OCI-LY1 (cell line): ENCODE results near the gene STMN1.

Source experiments
- H2AFZ ChIP-seq: fragments of 200-600 bp; sonication (generic), shearing (Covaris generic); 2 replicates; pipeline ENCODE4 v1.6.0; 2014; ENCODE audit warnings: antibody characterized with exemption, mild to moderate bottlenecking, low read length
- H3F3A ChIP-seq: fragments of 200-600 bp; sonication (generic), shearing (Covaris generic); 2 replicates; pipeline ENCODE4 v1.6.0; 2014; ENCODE audit warnings: mild to moderate bottlenecking, antibody characterized with exemption, low read length, moderate library complexity; ENCODE audit not compliant: insufficient read depth
- H3K27ac ChIP-seq: fragments of 200-600 bp; sonication (generic); 2 replicates; pipeline ENCODE4 v1.5.1; 2014; ENCODE audit warnings: low read length, mixed run types, mild to moderate bottlenecking, low read depth; ENCODE audit not compliant: poor library complexity, severe bottlenecking
- H3K27me3 ChIP-seq: fragments of 200-600 bp; sonication (generic); 2 replicates; pipeline ENCODE4 v1.6.0; 2014; ENCODE audit warnings: antibody characterized with exemption, mild to moderate bottlenecking, low read length, moderate library complexity; ENCODE audit not compliant: insufficient read depth
- H3K36me3 ChIP-seq: fragments of 200-600 bp; sonication (generic); 2 replicates; pipeline ENCODE4 v1.6.1; 2014; ENCODE audit warnings: mild to moderate bottlenecking, antibody characterized with exemption, low read length, moderate library complexity, mixed read lengths; ENCODE audit not compliant: insufficient read depth
- H3K4me1 ChIP-seq: fragments of 200-600 bp; sonication (generic); 2 replicates; pipeline ENCODE4 v1.5.1; 2014; ENCODE audit warnings: mild to moderate bottlenecking, low read length, moderate library complexity; ENCODE audit not compliant: insufficient read depth, severe bottlenecking
- H3K4me2 ChIP-seq: fragments of 200-600 bp; sonication (generic), shearing (Covaris generic); 2 replicates; pipeline ENCODE4 v1.6.1; 2014; ENCODE audit warnings: low read length
- H3K4me3 ChIP-seq: fragments of 200-600 bp; sonication (generic); 2 replicates; pipeline ENCODE4 v1.5.1; 2014; ENCODE audit warnings: low read length, low read depth, mild to moderate bottlenecking, mixed read lengths; ENCODE audit not compliant: poor library complexity, severe bottlenecking
- H3K79me2 ChIP-seq: fragments of 200-600 bp; shearing (Covaris generic); 2 replicates; pipeline ENCODE4 v1.6.1; 2016; ENCODE audit warnings: mixed run types, low read length, mixed read lengths; ENCODE audit not compliant: insufficient read depth
- H3K9ac ChIP-seq: fragments of 200-600 bp; sonication (generic), shearing (Covaris generic); 2 replicates; pipeline ENCODE4 v1.6.1; 2014; ENCODE audit warnings: mild to moderate bottlenecking, low read length, mixed read lengths
- H3K9me2 ChIP-seq: fragments of 200-600 bp; sonication (generic), shearing (Covaris generic); 2 replicates; pipeline ENCODE4 v1.6.1; 2014; ENCODE audit warnings: low read depth, mild to moderate bottlenecking, low read length, mixed read lengths
- H3K9me3 ChIP-seq: fragments of 200-600 bp; shearing (Covaris generic); 2 replicates; pipeline ENCODE4 v1.6.1; 2014; ENCODE audit warnings: low read length, mixed read lengths
- H4K20me1 ChIP-seq: fragments of 200-600 bp; sonication (generic), shearing (Covaris generic); 2 replicates; pipeline ENCODE4 v1.6.0; 2016; ENCODE audit warnings: mild to moderate bottlenecking, low read length; ENCODE audit not compliant: insufficient read depth
- EZH2 ChIP-seq: fragments of 200-600 bp; sonication (generic), shearing (Covaris generic); IDR thresholded peaks from 2 replicates; pipeline ENCODE4 v1.8.0; 2017; ENCODE audit warnings: borderline replicate concordance, mixed run types, mild to moderate bottlenecking, antibody characterized with exemption, low read length, moderate library complexity, mixed read lengths
- TF ChIP-seq, protein P1 (sequence below): fragments of 200-600 bp; sonication (generic), shearing (Covaris generic); IDR thresholded peaks from 2 replicates; pipeline ENCODE4 v1.5.1; 2017; ENCODE audit warnings: mild to moderate bottlenecking, antibody characterized with exemption, low read length, moderate library complexity, mixed read lengths

The STMN1 gene

DNA sequence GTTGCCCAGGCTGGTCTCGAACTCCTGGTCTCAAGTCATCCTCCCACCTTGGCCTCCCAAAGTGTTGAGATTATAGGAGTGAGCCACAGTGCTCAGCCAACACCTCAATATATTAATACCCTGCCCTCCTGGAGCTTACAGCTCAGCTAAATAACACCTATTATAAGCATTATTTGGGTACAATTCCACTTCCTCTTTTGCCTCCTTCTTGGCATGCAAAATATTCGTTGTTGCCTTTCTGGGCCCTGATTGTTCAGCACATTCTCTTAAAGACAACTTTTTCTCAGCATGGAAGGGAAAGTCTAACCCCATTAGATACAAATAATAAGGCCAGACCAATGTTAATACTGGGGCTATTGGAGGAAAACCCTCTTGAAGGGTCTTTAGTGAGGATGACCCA, 33.5 kb downstream of the STMN1 start:
- H3K27me3 ChIP-seq = no peaks in the 10 kb centered on the region
- H3F3A ChIP-seq = no peaks in the 10 kb centered on the region
- no peaks in the 10 kb centered on the region for H4K20me1 ChIP-seq
- no peaks in the 10 kb centered on the region for H3K9me3 ChIP-seq
- TF ChIP-seq EZH2 = no peak
- TF ChIP-seq, protein P1, sequence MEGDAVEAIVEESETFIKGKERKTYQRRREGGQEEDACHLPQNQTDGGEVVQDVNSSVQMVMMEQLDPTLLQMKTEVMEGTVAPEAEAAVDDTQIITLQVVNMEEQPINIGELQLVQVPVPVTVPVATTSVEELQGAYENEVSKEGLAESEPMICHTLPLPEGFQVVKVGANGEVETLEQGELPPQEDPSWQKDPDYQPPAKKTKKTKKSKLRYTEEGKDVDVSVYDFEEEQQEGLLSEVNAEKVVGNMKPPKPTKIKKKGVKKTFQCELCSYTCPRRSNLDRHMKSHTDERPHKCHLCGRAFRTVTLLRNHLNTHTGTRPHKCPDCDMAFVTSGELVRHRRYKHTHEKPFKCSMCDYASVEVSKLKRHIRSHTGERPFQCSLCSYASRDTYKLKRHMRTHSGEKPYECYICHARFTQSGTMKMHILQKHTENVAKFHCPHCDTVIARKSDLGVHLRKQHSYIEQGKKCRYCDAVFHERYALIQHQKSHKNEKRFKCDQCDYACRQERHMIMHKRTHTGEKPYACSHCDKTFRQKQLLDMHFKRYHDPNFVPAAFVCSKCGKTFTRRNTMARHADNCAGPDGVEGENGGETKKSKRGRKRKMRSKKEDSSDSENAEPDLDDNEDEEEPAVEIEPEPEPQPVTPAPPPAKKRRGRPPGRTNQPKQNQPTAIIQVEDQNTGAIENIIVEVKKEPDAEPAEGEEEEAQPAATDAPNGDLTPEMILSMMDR = no peak
- no peak overlapping the region for H3K27ac ChIP-seq
- no peak overlapping the region for H3K9ac ChIP-seq
- H3K4me1 ChIP-seq = peaks cover 24% of the 10 kb centered on the region
- no peaks in the 10 kb centered on the region for H3K9me2 ChIP-seq
- H3K4me3 ChIP-seq = no peak overlapping the region
- no peaks in the 10 kb centered on the region for H3K79me2 ChIP-seq
- H3K4me2 ChIP-seq = no peak overlapping the region
- H2AFZ ChIP-seq = no peak overlapping the region
- no peaks in the 10 kb centered on the region for H3K36me3 ChIP-seq

DNA sequence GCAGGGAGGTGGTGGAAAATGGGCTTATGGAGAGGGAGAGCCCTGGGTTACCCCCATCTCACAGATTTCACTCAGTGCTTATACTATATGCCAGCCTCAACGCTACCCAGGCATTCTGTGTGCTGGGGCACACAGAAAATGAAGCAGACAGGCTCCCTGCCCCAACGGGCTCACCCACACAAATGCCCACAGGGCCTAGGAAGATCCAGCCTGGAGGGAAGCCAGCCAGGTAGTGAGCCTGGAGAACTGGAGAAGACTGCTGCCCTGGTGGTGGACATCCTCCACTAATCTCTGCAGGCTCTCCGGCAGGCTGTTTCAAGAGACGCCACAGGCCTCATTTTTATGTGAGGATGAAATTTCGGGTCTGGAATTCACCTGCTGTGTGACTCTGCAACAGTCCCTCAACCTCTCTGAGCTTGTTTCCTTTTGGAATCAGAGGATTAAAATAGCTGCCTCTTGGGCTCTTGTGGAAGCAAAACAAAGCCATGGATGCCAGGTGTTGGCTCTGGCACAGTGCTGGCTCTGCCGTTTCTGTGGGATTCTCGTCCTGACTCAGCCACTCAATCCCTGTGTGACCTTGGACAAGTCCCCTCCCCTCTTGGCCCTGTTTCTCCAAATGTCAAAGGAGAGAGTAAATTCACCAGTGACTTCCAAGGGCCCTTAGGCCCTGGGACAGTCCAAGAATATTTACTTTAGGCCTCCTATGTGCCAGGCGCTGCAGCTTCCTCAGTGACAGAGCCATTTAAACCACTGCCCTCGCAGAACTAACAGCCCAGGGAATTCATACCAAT, 34.3 kb downstream of the STMN1 start:
- TF ChIP-seq, protein P1 = no peak
- no peaks in the 10 kb centered on the region for H3K9me2 ChIP-seq
- H3K4me2 ChIP-seq = no peak overlapping the region
- H3F3A ChIP-seq = no peaks in the 10 kb centered on the region
- H3K79me2 ChIP-seq = no peaks in the 10 kb centered on the region
- H3K9me3 ChIP-seq = no peaks in the 10 kb centered on the region
- no peaks in the 10 kb centered on the region for H3K27me3 ChIP-seq
- H2AFZ ChIP-seq = no peak overlapping the region
- H3K4me1 ChIP-seq = peaks cover 24% of the 10 kb centered on the region
- H3K9ac ChIP-seq = no peak overlapping the region
- no peaks in the 10 kb centered on the region for H4K20me1 ChIP-seq
- H3K27ac ChIP-seq = no peak overlapping the region
- H3K4me3 ChIP-seq = no peak overlapping the region
- no peaks in the 10 kb centered on the region for H3K36me3 ChIP-seq

DNA sequence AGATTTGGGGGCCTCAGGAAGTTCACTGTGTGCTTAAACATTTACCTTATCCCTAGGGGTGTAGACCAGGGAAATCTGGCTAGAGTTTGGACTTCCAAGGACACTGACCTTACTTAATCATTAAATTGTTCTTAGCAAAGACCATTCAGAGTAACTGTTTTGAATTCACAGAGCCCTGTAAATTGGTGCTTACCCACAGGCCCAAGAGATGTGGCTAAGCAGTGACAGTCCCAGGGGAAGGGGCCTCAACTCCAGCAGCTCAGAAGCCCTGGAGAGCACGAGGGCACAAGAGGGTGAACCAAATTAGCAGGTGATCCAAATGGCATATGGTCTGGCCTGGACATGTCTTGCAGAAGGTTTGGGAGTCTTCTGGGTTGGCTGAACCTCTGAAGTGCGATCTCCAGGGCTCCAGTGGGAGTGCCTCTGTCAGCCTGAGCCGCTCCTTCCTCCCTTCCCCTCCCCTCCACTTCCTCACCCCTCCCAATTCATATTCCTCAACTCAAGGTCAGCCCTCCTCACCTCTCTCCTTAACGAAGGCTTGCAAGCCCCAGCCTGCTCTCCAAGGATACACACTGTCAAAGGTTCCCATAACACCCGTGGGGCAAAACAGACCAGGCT, 35.0 kb downstream of the STMN1 start:
- no peak overlapping the region for H3K4me2 ChIP-seq
- H3K9me2 ChIP-seq = no peaks in the 10 kb centered on the region
- no peaks in the 10 kb centered on the region for H3K79me2 ChIP-seq
- no peaks in the 10 kb centered on the region for H3K27me3 ChIP-seq
- H3K4me1 ChIP-seq = peaks cover 24% of the 10 kb centered on the region
- no peak overlapping the region for H3K4me3 ChIP-seq
- no peaks in the 10 kb centered on the region for H3K36me3 ChIP-seq
- H3K9me3 ChIP-seq = no peaks in the 10 kb centered on the region
- H3K9ac ChIP-seq = no peak overlapping the region
- no peak overlapping the region for H2AFZ ChIP-seq
- no peaks in the 10 kb centered on the region for H4K20me1 ChIP-seq
- TF ChIP-seq, protein P1 = no peak
- TF ChIP-seq EZH2 = no peak
- H3F3A ChIP-seq = no peaks in the 10 kb centered on the region
- H3K27ac ChIP-seq = no peak overlapping the region
